Panc1 (cell line): ENCODE results near the gene LEMD2. TPM values are rescaled to one million over a fixed set of nuclear protein-coding genes. Genes with fewer than 3 reads are reported as not detected.

Experiments
- ATAC-seq: fragments of 200-7000 bp; cut with Tn5 transposase; 2 replicates; pipeline ENCODE4 v1.9.1; 2020; ENCODE audit warnings: mild to moderate bottlenecking, moderate library complexity
- BruUV-seq: library from RNA; stranded (reverse); fragments of 400-500 nt; replicated peaks from 2 replicates; lab custom pipeline; 2021; lab: Mats Ljungman, UMichigan
- CTCF ChIA-PET: fragments of 300-600 bp; sonication (Branson Sonifier 250); formaldehyde crosslinking; loops from one replicate; lab custom pipeline; 2022; ENCODE audit warnings: antibody characterized with exemption; lab: Charles Lee
- POLR2A ChIA-PET: fragments of 300-600 bp; sonication (Branson Sonifier 250); formaldehyde crosslinking; loops from one replicate; lab custom pipeline; 2022; ENCODE audit warnings: antibody characterized with exemption; lab: Charles Lee
- DNase-seq: peaks from one replicate; pipeline ENCODE4 v3.0.0-alpha.2; 2010; ENCODE audit warnings: low read depth, low spot score
- H3K27ac ChIP-seq: 2 replicates; pipeline ENCODE4 v1.5.1; 2011; ENCODE audit warnings: mild to moderate bottlenecking, low read length, inconsistent platforms
- H3K27me3 ChIP-seq: fragments of 200-500 bp; sonication (Bioruptor generic); 2 replicates; pipeline ENCODE4 v1.6.0; 2014; ENCODE audit warnings: low read length, inconsistent platforms; ENCODE audit not compliant: control insufficient read depth, insufficient read depth
- H3K36me3 ChIP-seq: fragments of 200-500 bp; sonication (Bioruptor generic); 2 replicates; pipeline ENCODE4 v1.5.1; 2014; ENCODE audit warnings: inconsistent platforms, mild to moderate bottlenecking, low read length, moderate library complexity; ENCODE audit not compliant: control insufficient read depth, insufficient read depth
- H3K4me1 ChIP-seq: 2 replicates; pipeline ENCODE4 v1.5.1; 2011; ENCODE audit warnings: inconsistent platforms, mild to moderate bottlenecking, low read length, moderate library complexity; ENCODE audit not compliant: control insufficient read depth, insufficient read depth
- H3K4me3 ChIP-seq, 2 experiments: 2 replicates each; pipeline ENCODE4 v1.5.1; 2011 to 2012; ENCODE audit warnings: low read depth in 2 of 2, low read length in 2 of 2, mild to moderate bottlenecking in 2 of 2, inconsistent platforms in 1 of 2, moderate library complexity in 1 of 2
- H3K9me3 ChIP-seq: fragments of 200-500 bp; sonication (Bioruptor generic); 2 replicates; pipeline ENCODE4 v1.5.1; 2014; ENCODE audit warnings: low read depth, mild to moderate bottlenecking, inconsistent platforms, low read length, moderate library complexity; ENCODE audit not compliant: control insufficient read depth, insufficient read depth
- POLR2AphosphoS5 ChIP-seq: IDR thresholded peaks from 2 replicates; pipeline ENCODE4 v1.6.1; 2012; ENCODE audit warnings: mild to moderate bottlenecking, low read depth, low read length, moderate library complexity
- SIN3A ChIP-seq: IDR thresholded peaks from 2 replicates; pipeline ENCODE4 v1.6.1; 2012; ENCODE audit warnings: low read depth, mild to moderate bottlenecking, low read length, moderate library complexity, borderline replicate concordance; ENCODE audit not compliant: insufficient read depth
- TCF7L2 ChIP-seq: IDR thresholded peaks from 2 replicates; pipeline ENCODE4 v1.6.1; 2011; ENCODE audit warnings: mild to moderate bottlenecking, low read depth, low read length, inconsistent platforms
- in situ Hi-C: cut with HindIII; loops from 2 replicates; pipeline ENCODE4 v1.10.0; 2016; ENCODE audit warnings: low sequenced_read_pairs, low pct_unique_long_range_greater_than_20kb
- intact Hi-C: fragments of 100-400 bp; cut with micrococcal nuclease; formaldehyde crosslinking; loops from one replicate; pipeline ENCODE4 v1.10.0; 2022; ENCODE audit not compliant: unreplicated experiment
- total RNA-seq: library from RNA; stranded (reverse); gene quantifications from one replicate; pipeline ENCODE4 v1.2.1, GENCODE V29; 2021; ENCODE audit not compliant: unreplicated experiment
- TF ChIP-seq, protein P1 (sequence below), 2 experiments: IDR thresholded peaks; 2 replicates each; pipeline ENCODE4 v1.6.1; 2011 to 2012; ENCODE audit warnings: low read depth in 2 of 2, control low read depth in 1 of 2, low read length in 1 of 2, mild to moderate bottlenecking in 1 of 2, moderate library complexity in 1 of 2; ENCODE audit not compliant: insufficient read depth in 1 of 2
- TF ChIP-seq, protein P2 (sequence below): fragments of 450-650 bp; IDR thresholded peaks from 2 replicates; pipeline ENCODE4 v1.5.1; 2017; ENCODE audit warnings: mild to moderate bottlenecking

LEMD2 gene
- total RNA-seq, 1 experiment from 2014 or later = 89.8 TPM

DNA sequence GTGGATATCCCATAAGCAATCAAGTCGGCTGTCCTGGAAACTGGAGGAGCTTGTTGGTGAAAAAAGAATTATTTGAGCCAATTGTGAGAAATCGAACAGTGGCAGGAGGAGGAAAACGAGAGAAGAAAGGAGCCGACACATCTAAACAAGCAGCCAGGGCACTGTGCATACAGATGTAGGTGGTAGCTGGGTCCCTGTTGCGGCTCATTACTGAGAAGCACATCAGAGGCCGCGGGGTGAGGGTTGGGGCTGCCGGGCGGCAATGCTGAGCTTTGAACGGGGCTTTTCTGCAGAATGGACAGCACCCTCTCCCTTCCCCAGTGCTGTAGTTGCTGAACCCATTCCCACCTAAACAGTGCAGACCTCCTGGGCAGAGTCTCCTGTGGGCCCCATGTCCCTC is 4.1 kb upstream of the LEMD2 start:
- no TSS peak for BruUV-seq
- no peaks in the 10 kb centered on the region for H3K9me3 ChIP-seq
- H3K27ac ChIP-seq = no peak overlapping the region
- CTCF ChIA-PET = interaction anchor here (0.5 kb wide), 1 partner anchor 41 kb away, joined by 12 read pairs; no protein-coding TSS in a partner anchor
- TF ChIP-seq, protein P1, sequence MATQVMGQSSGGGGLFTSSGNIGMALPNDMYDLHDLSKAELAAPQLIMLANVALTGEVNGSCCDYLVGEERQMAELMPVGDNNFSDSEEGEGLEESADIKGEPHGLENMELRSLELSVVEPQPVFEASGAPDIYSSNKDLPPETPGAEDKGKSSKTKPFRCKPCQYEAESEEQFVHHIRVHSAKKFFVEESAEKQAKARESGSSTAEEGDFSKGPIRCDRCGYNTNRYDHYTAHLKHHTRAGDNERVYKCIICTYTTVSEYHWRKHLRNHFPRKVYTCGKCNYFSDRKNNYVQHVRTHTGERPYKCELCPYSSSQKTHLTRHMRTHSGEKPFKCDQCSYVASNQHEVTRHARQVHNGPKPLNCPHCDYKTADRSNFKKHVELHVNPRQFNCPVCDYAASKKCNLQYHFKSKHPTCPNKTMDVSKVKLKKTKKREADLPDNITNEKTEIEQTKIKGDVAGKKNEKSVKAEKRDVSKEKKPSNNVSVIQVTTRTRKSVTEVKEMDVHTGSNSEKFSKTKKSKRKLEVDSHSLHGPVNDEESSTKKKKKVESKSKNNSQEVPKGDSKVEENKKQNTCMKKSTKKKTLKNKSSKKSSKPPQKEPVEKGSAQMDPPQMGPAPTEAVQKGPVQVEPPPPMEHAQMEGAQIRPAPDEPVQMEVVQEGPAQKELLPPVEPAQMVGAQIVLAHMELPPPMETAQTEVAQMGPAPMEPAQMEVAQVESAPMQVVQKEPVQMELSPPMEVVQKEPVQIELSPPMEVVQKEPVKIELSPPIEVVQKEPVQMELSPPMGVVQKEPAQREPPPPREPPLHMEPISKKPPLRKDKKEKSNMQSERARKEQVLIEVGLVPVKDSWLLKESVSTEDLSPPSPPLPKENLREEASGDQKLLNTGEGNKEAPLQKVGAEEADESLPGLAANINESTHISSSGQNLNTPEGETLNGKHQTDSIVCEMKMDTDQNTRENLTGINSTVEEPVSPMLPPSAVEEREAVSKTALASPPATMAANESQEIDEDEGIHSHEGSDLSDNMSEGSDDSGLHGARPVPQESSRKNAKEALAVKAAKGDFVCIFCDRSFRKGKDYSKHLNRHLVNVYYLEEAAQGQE (IDR thresholded peaks at IDR 0.05; ENCODE audit: insufficient read depth in 1 of 2, low read depth in 2 of 2, low read length in 1 of 2) = no peak
- TF ChIP-seq POLR2AphosphoS5 (no peak), SIN3A (no peak), TCF7L2 (no peak)
- TF ChIP-seq, protein P2, sequence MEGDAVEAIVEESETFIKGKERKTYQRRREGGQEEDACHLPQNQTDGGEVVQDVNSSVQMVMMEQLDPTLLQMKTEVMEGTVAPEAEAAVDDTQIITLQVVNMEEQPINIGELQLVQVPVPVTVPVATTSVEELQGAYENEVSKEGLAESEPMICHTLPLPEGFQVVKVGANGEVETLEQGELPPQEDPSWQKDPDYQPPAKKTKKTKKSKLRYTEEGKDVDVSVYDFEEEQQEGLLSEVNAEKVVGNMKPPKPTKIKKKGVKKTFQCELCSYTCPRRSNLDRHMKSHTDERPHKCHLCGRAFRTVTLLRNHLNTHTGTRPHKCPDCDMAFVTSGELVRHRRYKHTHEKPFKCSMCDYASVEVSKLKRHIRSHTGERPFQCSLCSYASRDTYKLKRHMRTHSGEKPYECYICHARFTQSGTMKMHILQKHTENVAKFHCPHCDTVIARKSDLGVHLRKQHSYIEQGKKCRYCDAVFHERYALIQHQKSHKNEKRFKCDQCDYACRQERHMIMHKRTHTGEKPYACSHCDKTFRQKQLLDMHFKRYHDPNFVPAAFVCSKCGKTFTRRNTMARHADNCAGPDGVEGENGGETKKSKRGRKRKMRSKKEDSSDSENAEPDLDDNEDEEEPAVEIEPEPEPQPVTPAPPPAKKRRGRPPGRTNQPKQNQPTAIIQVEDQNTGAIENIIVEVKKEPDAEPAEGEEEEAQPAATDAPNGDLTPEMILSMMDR = no peak
- no peaks in the 10 kb centered on the region for H3K27me3 ChIP-seq
- peaks cover 22% of the 10 kb centered on the region for H3K4me1 ChIP-seq
- POLR2A ChIA-PET = no interaction called here
- no peak overlapping the region for H3K4me3 ChIP-seq
- intact Hi-C loops (no loop called here), in situ Hi-C loops (no loop called here)
- ATAC-seq (no peak), DNase-seq (no peak)
- H3K36me3 ChIP-seq = peaks cover 2% of the 10 kb centered on the region; the same call in 1 of the 2 replicates

DNA sequence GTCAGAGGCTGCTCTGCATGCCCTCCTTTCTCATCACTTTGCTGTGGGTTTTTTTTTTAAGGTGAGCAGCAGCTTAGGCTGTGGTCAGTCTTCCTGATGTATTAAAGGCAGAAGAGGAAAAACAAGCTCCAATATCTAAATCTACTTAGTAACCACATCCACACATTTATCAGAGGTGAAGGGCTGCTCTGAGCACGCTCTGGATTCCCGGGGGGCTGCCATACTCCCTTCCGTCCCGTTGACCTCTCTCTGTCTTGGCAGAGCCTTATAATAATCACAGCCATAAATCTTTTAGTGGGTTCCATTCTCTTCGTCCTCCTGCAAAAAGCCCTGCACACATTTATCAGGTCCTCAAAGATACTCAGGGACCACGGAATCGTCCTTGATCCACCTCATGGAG is 2.7 kb upstream of the LEMD2 start:
- intact Hi-C loops = no loop called here

More for the DNA sequence above, 2.7 kb upstream of the LEMD2 start:
- TF ChIP-seq TCF7L2 = no peak
- TF ChIP-seq, protein P1 (IDR thresholded peaks at IDR 0.05; ENCODE audit: insufficient read depth in 1 of 2, low read depth in 2 of 2, low read length in 1 of 2) = no peak
- TF ChIP-seq SIN3A = no peak
- TF ChIP-seq POLR2AphosphoS5 = no peak
- TF ChIP-seq, protein P2 = no peak
- Histone ChIP-seq H3K27ac (0 out of 2 replicates have a peak overlapping the region, but pooled peaks have one; percentile 7), H3K4me3 (no peak overlapping the region), H3K36me3 (peaks cover 2% of the 10 kb centered on the region; the same call in 1 of the 2 replicates), H3K4me1 (peaks cover 34% of the 10 kb centered on the region), H3K9me3 (no peaks in the 10 kb centered on the region), H3K27me3 (no peaks in the 10 kb centered on the region)
- in situ Hi-C loops = no loop called here
- ChIA-PET POLR2A (interaction anchor here (0.6 kb wide), 1 partner anchor 891 kb away, joined by 8 read pairs; no protein-coding TSS in a partner anchor), CTCF (no interaction called here)
- no TSS peak for BruUV-seq
- no peak for DNase-seq
- no peak for ATAC-seq
